SK-N-SH (cell line): Measurements from ENCODE around the gene DNPEP. TPM values are rescaled to one million over a fixed set of nuclear protein-coding genes. Genes with fewer than 3 reads are reported as not detected.

Experiments
- CTCF ChIA-PET: fragments of 300-600, 350-600 bp; formaldehyde crosslinking; extraction: SDS; loops from one replicate; lab custom pipeline; 2021; lab: Yijun Ruan, JAX
- POLR2A ChIA-PET: fragments of 350-600 bp; sonication (Branson Sonifier 250); formaldehyde crosslinking; extraction: SDS; loops from one replicate; lab custom pipeline; 2020; ENCODE audit warnings: antibody characterized with exemption, inconsistent platforms; lab: Yijun Ruan, JAX
- DNase-seq: peaks from one replicate; pipeline ENCODE4 v3.0.0; 2012
- H2AFZ ChIP-seq: fragments of 200-600 bp; sonication (generic); 2 replicates; pipeline ENCODE4 v1.8.1; 2016; ENCODE audit warnings: antibody characterized with exemption, mild to moderate bottlenecking, low read depth
- H3F3A ChIP-seq: fragments of 200-600 bp; sonication (generic); replicated peaks from 2 replicates; pipeline ENCODE3; 2016; ENCODE audit warnings: antibody characterized with exemption, mild to moderate bottlenecking; ENCODE audit not compliant: insufficient read depth
- H3K27ac ChIP-seq, 2 experiments: fragments of 200-500 bp in 1 of 2; fragments of 200-600 bp in 1 of 2; sonication (Bioruptor generic) in 1 of 2; sonication (generic), shearing (Covaris generic) in 1 of 2; 2 replicates each; pipeline versions ENCODE4 v1.5.1 to v1.6.1; 2014 to 2016; ENCODE audit warnings: low read depth in 2 of 2, inconsistent platforms in 1 of 2, low read length in 1 of 2, mild to moderate bottlenecking in 1 of 2, mixed read lengths in 1 of 2
- H3K27me3 ChIP-seq: fragments of 200-600 bp; sonication (generic), shearing (Covaris generic); 2 replicates; pipeline ENCODE4 v1.6.1; 2016; ENCODE audit warnings: mixed run types; ENCODE audit not compliant: insufficient read depth
- H3K36me3 ChIP-seq, 2 experiments: fragments of 200-500 bp in 1 of 2; fragments of 200-600 bp in 1 of 2; sonication (Bioruptor generic) in 1 of 2; sonication (generic) in 1 of 2; replicated peaks in 1 of 2; 2 replicates each; pipeline versions ENCODE3 to v1.5.1; 2014 to 2016; ENCODE audit warnings: low read length in 1 of 2, mild to moderate bottlenecking in 1 of 2; ENCODE audit not compliant: insufficient read depth in 2 of 2, control insufficient read depth in 1 of 2
- H3K4me1 ChIP-seq, 2 experiments: fragments of 200-500 bp in 1 of 2; fragments of 200-600 bp in 1 of 2; sonication (Bioruptor generic) in 1 of 2; sonication (generic), shearing (Covaris generic) in 1 of 2; 2 replicates each; pipeline versions ENCODE4 v1.5.1 to v1.6.1; 2014 to 2016; ENCODE audit warnings: low read depth in 1 of 2, low read length in 1 of 2, mixed run types in 1 of 2; ENCODE audit not compliant: insufficient read depth in 2 of 2, control insufficient read depth in 1 of 2
- H3K4me2 ChIP-seq: fragments of 200-600 bp; sonication (generic), shearing (Covaris generic); 2 replicates; pipeline ENCODE4 v1.6.1; 2017; ENCODE audit warnings: mixed run types
- H3K4me3 ChIP-seq, 2 experiments: fragments of 200-500 bp in 1 of 2; fragments of 200-600 bp in 1 of 2; sonication (Bioruptor generic) in 1 of 2; sonication (generic), shearing (Covaris generic) in 1 of 2; 2 replicates each; pipeline versions ENCODE4 v1.5.1 to v1.8.1; 2014 to 2016; ENCODE audit warnings: low read depth in 2 of 2, inconsistent platforms in 1 of 2, low read length in 1 of 2, mild to moderate bottlenecking in 1 of 2, mixed read lengths in 1 of 2, moderate library complexity in 1 of 2
- H3K79me2 ChIP-seq: fragments of 200-600 bp; sonication (generic); 2 replicates; pipeline ENCODE4 v1.8.1; 2017; ENCODE audit warnings: mild to moderate bottlenecking; ENCODE audit not compliant: insufficient read depth
- H3K9ac ChIP-seq: fragments of 200-600 bp; sonication (generic); 2 replicates; pipeline ENCODE4 v1.6.1; 2017; ENCODE audit warnings: mixed run types
- H3K9me2 ChIP-seq: fragments of 200-600 bp; sonication (generic); 2 replicates; pipeline ENCODE4 v1.6.1; 2017; ENCODE audit warnings: mixed run types
- H3K9me3 ChIP-seq: fragments of 200-600 bp; sonication (generic); 2 replicates; pipeline ENCODE4 v1.6.1; 2017; ENCODE audit warnings: mixed run types, mild to moderate bottlenecking, moderate library complexity
- H4K20me1 ChIP-seq: fragments of 200-600 bp; sonication (generic); 2 replicates; pipeline ENCODE4 v1.6.1; 2017; ENCODE audit warnings: mild to moderate bottlenecking, mixed run types; ENCODE audit not compliant: insufficient read depth
- EP300 ChIP-seq, 2 experiments: IDR thresholded peaks; 2 replicates each; pipeline versions ENCODE4 v1.4.0 to v1.6.1; 2012; ENCODE audit warnings: borderline replicate concordance in 1 of 2, low read depth in 1 of 2, low read length in 1 of 2
- EZH2phosphoT487 ChIP-seq: fragments of 200-600 bp; sonication (generic); IDR thresholded peaks from 2 replicates; pipeline ENCODE4 v1.6.1; 2017; ENCODE audit warnings: low read depth, mixed run types, mild to moderate bottlenecking, antibody characterized with exemption, moderate library complexity, borderline replicate concordance
- FOXM1 ChIP-seq: IDR thresholded peaks from 2 replicates; pipeline ENCODE4 v1.4.0; 2012; ENCODE audit warnings: low read depth, mild to moderate bottlenecking
- GATA2 ChIP-seq: sonication (generic); formaldehyde crosslinking; IDR thresholded peaks from 2 replicates; pipeline ENCODE4 v1.5.0; 2020; ENCODE audit warnings: mild to moderate bottlenecking, missing genetic modification reagents
- JUND ChIP-seq: IDR thresholded peaks from 2 replicates; pipeline ENCODE4 v1.4.0; 2012
- PBX3 ChIP-seq: IDR thresholded peaks from 2 replicates; pipeline ENCODE4; 2012
- RAD21 ChIP-seq: IDR thresholded peaks from 2 replicates; pipeline ENCODE4 v1.6.1; 2012; ENCODE audit warnings: mild to moderate bottlenecking, low read length
- RFX5 ChIP-seq: IDR thresholded peaks from 2 replicates; pipeline ENCODE4 v1.6.1; 2012; ENCODE audit warnings: mild to moderate bottlenecking, improper control_type of control experiment, low read length
- TAF1 ChIP-seq: IDR thresholded peaks from 2 replicates; pipeline ENCODE4 v1.6.1; 2012; ENCODE audit warnings: low read depth, mild to moderate bottlenecking, low read length, moderate library complexity, borderline replicate concordance
- TEAD4 ChIP-seq: IDR thresholded peaks from 2 replicates; pipeline ENCODE4 v1.4.0; 2012; ENCODE audit warnings: mild to moderate bottlenecking, borderline replicate concordance; ENCODE audit not compliant: insufficient read depth
- YY1 ChIP-seq: IDR thresholded peaks from 2 replicates; pipeline ENCODE4 v1.4.0; 2012; ENCODE audit warnings: low read depth, mild to moderate bottlenecking
- WGBS: methylation state at CpG from one replicate; pipeline ENCODE4 v1.1.6; 2017; ENCODE audit warnings: low lambda C conversion rate; 5-methylcytosine and 5-hydroxymethylcytosine counted together
- polyA plus RNA-seq, 3 experiments: library from polyadenylated mRNA; depleted of rRNA; stranded (reverse); fragments of >200 nt; gene quantifications; 2 replicates each; pipeline ENCODE4 v1.2.3, GENCODE V29; 2012

DNPEP gene
- polyA plus RNA-seq, 1 of the 3 experiments (the other 2 are of a cell fraction), result 80.7 TPM

GRCh38 chr2:219405451-219405850 is 17.7 kb upstream of the DNPEP start:
- 100% methylated on average over 2 of the region's 9 CpGs for WGBS
- TF ChIP-seq GATA2 (CRISPR knock-in tag) (no peak), RFX5 (no peak), YY1 (no peak), PBX3 (no peak), JUND (no peak), EZH2phosphoT487 (no peak), TAF1 (no peak), EP300 (IDR thresholded peaks at IDR 0.05; ENCODE audit: borderline replicate concordance in 1 of 2, low read depth in 1 of 2, low read length in 1 of 2) (no peak), RAD21 (no peak), TEAD4 (no peak)
- no peak for DNase-seq
- Histone ChIP-seq H3K4me2 (no peak overlapping the region), H3K79me2 (no peaks in the 10 kb centered on the region), H4K20me1 (no peaks in the 10 kb centered on the region), H3K9me2 (no peaks in the 10 kb centered on the region), H3F3A (peaks cover 9% of the 10 kb centered on the region), H3K4me1 (peaks cover 10 to 24% of the 10 kb centered on the region in 2 experiments; a peak in 3 of 4 replicates), H3K9ac (no peak overlapping the region), H3K27me3 (no peaks in the 10 kb centered on the region), H3K4me3 (no peak overlapping the region), H3K36me3 (no peaks in the 10 kb centered on the region), H3K9me3 (no peaks in the 10 kb centered on the region), H3K27ac (no peak overlapping the region), H2AFZ (no peak overlapping the region)
- ChIA-PET POLR2A (interaction anchor here (1.3 to 1.5 kb wide), 2 partner anchors 50 to 125 kb away, joined by 3 to 4 read pairs; no protein-coding TSS in a partner anchor), CTCF (interaction anchor here (0.6 to 10.1 kb wide), 9 partner anchors 23 to 157 kb away, joined by 3 to 256 read pairs (median 29); no protein-coding TSS in a partner anchor)

GRCh38 chr2:219404954-219405353 is 17.2 kb upstream of the DNPEP start:
- Histone ChIP-seq H3K9ac (no peak overlapping the region), H3K27ac (no peak overlapping the region)
- POLR2A ChIA-PET, result interaction anchor here (1.3 to 1.5 kb wide), 3 partner anchors 51 to 125 kb away, joined by 3 to 4 read pairs (median 4); no protein-coding TSS in a partner anchor

More at GRCh38 chr2:219404954-219405353, 17.2 kb upstream of the DNPEP start:
- Histone ChIP-seq H3K9me3 (no peaks in the 10 kb centered on the region), H4K20me1 (no peaks in the 10 kb centered on the region), H3K27me3 (no peaks in the 10 kb centered on the region), H3K9me2 (no peaks in the 10 kb centered on the region), H3K4me3 (no peak overlapping the region), H3K79me2 (no peaks in the 10 kb centered on the region), H3K4me1 (peaks cover 15 to 24% of the 10 kb centered on the region in 2 experiments; a peak in 3 of 4 replicates), H3F3A (peaks cover 9% of the 10 kb centered on the region), H2AFZ (no peak overlapping the region), H3K4me2 (no peak overlapping the region), H3K36me3 (no peaks in the 10 kb centered on the region)
- WGBS, result 97% methylated on average over 6 of the region's 7 CpGs
- CTCF ChIA-PET, result interaction anchor here (0.8 to 10.1 kb wide), 20 partner anchors 10 to 284 kb away, joined by 3 to 256 read pairs (median 21); partner anchors contain the start of genes CHPF, DES, DNAJB2 and DNPEP
- DNase-seq, result no peak
- TF ChIP-seq FOXM1, result no peak
